ENCODE data around the gene DOK3.
A peak's percentile ranks its signal among the peaks of the same experiment; 100 is the strongest.
"Not testable (repeated sequence)": the region's sequence is repeated elsewhere in the genome, so short reads cannot be mapped to it uniquely, and the experiment has no call there.

The DOK3 gene

DNA sequence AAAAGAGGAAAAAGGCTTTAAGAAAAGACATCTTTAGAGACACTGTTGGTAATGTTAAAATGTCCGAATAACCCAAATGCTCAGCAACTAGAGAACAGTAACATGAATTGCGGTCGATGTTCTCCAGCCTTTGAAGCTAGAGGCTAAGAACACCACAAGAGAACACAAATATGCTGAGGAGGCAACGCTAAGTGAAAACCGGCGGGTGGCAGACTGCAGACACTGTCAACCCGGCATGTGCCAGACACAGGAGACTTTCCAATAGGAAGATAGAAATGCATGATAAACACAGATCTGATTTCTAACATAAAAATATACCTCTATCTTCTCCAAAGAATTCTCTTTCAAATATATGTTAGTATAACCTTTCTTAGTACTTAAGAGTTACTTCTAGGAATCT is 25.5 kb upstream of the DOK3 start:
- DNase-seq (ENCODE audit: low spot score): peak; percentile 58

DNA sequence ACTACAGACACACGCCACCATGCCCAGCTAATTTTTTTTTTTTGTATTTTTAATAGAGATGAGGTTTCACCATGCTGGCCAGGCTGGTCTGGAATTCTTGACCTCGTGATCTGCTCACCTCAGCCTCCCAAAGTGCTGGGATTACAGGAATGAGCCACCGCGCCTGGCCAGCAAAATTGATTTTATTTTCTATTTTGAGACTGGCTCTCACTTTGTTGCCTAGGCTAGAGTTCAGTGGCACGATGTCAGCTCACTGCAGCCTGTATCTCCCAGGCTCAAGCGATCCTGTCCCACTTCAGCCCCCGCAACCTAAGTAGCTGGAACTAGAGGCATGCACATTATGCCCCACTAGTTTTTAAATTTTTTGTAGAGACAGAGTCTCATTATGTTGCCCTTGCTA is 24.8 kb upstream of the DOK3 start:
- not testable (repeated sequence) for DNase-seq (ENCODE audit: low spot score)

GRCh38 chr5:177531209-177531940 is 21.7 kb upstream of the DOK3 start:
- DNase-seq (ENCODE audit: low spot score): no peak

- no peak for DNase-seq (ENCODE audit: low spot score)
These were observed 21.0 kb upstream of the DOK3 start for GRCh38 chr5:177530638-177531037.

DNA sequence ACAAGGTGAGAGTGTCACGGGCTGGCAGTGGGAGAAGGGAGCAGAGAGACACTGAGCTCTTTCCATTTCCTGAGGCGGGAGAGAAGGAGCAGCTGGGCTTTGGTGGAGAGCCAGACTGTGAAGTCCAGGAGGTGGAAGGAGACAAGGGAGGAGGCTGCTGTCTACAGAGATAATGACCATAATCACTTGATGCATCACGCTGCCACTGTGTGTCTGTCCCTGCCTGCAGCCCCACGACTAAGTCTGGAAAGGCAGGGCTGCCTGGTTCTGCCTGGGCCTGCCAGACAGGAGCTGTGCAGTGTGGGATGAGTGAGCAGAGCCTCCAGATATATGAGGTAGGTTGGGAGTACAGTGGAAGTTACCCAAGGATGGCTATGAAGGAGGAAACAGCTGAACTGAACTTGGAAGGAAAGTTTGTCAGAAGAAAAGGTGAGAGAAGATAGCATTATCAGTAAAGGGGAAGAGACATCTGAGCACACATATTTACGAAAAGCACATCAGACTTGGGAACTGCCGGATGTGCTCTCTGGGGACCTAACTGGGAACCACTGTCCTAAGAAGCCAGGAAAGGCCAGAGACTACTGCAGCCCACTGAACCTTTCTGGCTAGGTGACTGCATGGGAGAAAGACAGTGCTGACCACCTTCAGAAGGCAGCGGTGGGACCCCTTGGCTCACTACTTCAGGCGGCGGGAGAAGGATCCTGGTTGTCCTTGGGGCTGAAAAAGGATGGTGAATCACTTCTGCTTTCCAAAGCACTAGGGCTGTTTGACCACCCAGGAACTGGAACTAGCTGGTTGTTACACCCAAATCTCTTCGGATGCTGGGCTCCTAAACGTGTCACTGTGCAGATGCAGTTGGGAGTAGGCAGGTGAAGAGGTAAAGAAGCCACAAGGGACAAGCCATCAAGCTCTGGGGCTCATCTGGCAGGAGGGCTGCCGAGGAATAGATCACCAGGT is 19.9 kb upstream of the DOK3 start:
- no peak for DNase-seq (ENCODE audit: low spot score)

DNA sequence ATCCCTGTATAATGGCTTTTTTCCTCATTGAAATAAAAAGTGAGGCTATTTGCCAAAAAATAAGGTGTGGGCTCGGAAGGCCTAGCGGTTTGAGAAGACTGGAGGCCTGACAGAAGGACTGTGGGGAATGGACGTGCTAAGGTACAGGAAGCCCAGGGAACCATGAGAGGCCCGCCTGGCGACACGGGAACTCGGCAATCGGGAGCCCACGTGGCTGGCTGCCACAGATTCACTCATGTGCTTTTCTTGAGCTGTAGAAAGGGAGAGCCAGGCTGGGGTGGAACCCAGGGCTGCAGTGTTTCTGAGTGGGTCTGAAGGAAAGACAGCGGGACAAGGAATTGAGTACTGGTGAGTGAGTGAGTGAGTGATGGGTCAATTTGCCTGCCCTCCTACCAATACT is 19.0 kb upstream of the DOK3 start:
- no peak for DNase-seq (ENCODE audit: low spot score)

DNA sequence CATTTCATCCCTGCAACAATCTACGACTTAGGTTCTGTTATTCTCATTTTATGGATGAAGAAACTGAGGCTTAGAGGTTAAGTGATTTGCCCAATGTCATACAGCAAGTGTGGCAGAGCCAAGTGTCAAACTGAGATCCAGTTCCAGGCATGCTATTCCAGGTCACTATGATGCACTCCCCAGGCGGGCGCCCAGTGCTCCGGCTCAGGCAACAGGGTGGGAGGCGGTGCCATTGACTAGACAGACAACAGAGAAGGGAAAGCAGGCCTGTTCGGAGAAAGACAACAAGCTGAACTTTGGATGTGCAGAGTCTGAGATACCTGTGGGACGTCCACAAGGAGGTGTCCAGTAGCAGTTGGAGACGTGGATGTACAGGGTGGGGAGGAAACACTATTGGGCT is 18.0 kb upstream of the DOK3 start:
- DNase-seq (ENCODE audit: low spot score): no peak

GRCh38 chr5:177526791-177527190 is 17.2 kb upstream of the DOK3 start:
- DNase-seq (ENCODE audit: low spot score): no peak

DNA sequence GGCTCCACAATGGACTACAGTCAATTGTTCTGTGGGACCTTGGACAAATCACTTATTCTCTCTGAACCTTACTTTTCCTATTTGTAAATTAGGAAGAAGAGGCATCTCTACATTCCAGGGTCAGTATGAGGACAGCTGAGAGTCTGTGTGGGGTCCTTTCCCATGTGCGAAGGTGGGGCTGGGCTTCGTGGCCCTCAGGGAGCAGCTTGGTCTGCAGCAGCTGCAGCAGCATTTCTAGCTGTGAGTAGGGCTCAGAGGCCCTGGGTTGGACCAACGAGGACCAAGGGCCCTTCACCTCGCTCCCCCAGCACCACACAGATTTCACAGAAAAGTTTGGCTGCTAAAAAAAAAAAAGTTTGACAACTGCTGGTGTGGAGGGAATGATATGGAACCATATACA is 16.6 kb upstream of the DOK3 start:
- DNase-seq (ENCODE audit: low spot score): no peak

- no peak for DNase-seq (ENCODE audit: low spot score)
These were observed 15.5 kb upstream of the DOK3 start for GRCh38 chr5:177524941-177525655.

- no peak for DNase-seq (ENCODE audit: low spot score)
These were observed 14.9 kb upstream of the DOK3 start for GRCh38 chr5:177524539-177524900.

DNA sequence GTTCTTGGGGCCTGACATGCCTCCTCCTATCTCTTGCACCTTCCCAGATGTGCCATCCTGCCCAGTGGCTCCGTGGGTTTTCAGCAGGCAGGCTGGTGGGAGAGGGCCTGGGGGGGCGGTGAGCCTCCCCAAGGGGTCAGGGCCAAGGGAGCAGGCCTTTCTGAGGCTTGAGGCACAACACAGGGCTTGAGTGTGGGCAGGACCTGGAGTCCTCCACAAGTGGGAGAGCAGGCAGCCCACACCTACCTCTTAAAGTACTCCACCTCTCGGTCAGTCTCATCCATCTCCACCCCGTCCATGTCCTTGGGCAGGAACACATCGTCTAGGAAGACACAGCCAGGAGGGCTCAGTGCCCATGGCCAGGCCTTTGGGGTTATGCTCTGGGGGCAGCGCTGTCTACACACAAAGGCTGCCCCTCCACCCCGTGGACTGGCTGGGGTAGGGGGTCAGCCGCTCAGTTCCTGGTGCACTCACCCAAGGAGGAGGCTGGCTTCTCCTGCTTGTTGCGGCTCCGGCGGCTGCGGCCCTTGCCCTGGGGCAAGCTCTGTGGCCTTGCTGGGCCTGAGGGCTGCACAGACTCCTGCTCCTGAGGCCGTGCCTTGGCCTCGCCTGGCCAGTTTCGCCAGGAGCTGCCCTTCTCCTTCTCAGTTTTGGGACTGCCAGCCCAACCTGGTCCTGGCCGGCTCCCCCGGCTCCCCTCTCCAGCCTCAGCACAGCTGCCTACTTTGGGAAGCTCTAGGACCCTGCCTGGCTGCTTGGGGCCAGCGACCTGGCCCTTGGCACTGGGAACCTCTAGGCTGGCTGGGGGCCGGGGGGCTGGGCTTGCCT is 14.3 kb upstream of the DOK3 start:
- DNase-seq (ENCODE audit: low spot score): no peak

GRCh38 chr5:177520916-177521513 is 11.4 kb upstream of the DOK3 start:
- no peak for DNase-seq (ENCODE audit: low spot score)

- DNase-seq (ENCODE audit: low spot score): no peak
These were observed 10.6 kb upstream of the DOK3 start for GRCh38 chr5:177520271-177520670.

DNA sequence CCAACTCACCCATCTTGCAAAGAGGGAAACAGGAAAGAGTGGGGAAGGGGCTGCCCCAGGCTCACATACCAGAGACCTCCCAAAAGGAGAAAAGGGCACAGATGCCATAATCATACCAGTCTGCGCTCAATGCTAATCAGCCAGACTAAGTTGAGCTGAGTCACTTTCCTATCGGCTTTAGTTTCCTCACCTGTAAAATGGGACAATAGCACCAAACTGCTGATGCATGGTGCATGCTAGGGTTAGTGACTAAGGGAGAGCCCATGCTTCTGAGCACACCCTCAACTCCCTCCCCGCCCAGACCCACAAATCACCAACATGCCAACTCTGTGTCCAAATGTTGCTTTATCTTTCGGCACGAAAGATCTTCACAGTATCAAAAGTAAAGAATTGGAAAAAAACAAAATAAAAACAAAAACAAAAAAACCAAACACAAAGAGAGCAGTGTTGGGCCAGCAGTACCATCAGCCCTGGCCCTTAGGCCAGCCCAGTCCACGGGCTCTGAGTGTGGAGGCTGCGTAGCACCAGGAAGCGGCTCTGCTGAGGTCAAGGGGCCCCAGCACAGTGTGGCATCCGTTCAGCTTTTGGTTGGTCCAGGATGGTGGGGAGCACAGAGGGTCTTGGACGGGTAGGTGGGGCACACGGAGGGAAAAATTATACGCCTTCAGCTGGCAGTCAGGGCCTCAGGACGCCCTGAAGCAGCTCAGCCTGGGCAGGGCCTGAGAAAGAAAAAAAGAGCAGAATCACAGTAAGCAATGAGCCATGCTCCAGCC is 10.0 kb upstream of the DOK3 start:
- DNase-seq (ENCODE audit: low spot score): no peak

DNA sequence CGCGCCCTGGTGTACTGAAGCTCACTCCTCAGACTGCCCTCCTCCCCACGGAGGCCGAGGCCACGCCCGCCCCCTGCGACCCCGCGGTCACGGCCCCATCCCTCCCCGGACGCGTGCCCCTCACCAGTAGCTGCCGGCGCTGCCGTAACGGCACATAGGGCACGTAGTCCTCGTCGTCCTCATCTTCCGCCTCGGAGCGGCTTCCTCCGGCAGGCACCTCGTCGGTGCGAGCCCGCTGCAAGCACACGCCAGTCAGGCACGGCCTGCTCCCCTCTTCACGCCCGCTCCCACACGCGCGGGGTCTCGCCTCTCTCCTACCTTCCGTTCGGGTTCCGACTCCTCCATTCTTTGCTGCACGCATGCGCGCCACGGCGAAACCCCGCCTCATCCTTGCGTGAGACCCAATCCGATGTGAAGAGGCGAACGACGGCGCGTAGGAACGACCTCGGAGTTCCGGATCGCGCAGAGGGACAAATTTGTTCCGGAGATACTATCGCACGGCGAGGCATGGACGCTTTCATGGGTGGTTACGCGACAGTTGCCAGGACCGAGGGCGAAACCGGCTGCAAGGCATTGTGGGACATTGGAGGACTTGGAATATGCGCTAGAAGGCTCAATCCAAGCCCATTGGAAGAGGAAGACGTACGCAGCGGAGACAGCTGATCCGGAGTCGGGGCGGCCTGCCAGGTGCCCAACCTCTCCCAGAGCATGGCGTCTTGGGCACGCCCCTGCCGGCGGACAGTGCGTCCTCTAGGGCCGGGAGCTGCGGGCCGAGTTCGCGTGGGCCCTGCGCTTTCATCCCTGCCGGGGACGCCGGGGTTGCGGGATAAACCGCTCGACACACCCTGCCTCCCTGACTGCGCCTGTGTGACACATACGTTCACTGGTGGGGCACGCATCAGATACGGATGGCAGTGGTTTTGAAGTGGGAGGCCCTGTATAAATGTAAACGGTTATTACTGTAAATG is 7.3 kb upstream of the DOK3 start, which contains the start of gene DDX41:
Gene DDX41 (minus strand): TSS at position 361 of the 968 bp plus-strand sequence. CDS start 16 bp downstream, at position 345.
- DNase-seq (ENCODE audit: low spot score): peak; percentile 99

DNA sequence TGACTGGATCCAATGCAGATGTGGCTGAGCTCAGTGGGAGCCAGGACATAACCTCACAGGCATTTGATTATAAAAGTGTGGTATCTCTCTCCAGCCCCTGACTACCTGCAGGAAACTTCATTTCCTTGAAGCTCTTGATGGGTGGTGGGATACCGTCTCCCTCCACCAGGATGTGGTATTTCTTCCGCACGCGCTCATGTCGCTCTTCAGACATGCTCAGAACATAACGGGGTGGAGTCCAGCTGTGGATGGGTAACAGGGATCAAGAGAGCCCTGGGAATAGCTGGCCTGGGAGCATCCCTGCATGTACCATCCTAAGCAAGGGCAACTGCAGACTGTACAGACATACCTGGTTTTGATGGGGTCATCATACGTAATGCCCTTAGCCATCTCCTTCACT is 6.0 kb upstream of the DOK3 start:
- no peak for DNase-seq (ENCODE audit: low spot score)

GRCh38 chr5:177514541-177514940 is 4.9 kb upstream of the DOK3 start:
- DNase-seq (ENCODE audit: low spot score): no peak

DNA sequence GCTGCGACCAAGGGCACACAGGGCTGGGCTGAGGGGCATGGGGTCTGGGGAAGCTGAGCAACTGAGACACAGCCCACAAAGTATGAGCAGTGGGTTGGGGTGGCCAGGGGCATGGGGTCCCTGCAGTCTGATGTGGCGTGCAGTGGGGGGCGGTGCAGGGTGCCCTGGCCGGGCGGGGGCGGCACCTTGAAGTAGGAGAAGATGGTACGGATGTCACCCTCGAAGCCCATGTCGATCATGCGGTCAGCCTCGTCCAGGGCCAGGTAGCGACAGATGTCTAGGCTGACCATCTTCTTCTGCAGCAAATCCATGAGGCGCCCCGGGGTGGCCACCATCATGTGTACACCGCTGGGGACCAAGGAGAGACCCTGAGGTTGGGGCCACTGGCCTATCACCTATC is 3.9 kb upstream of the DOK3 start:
- no peak for DNase-seq (ENCODE audit: low spot score)

Measured in Ammon's horn (tissue), 1 donor.